WTC11 (cell line): ENCODE data around the gene SGMS1. TPM values are rescaled to one million over a fixed set of nuclear protein-coding genes. Genes with fewer than 3 reads are reported as not detected.
A peak's percentile ranks its signal among the peaks of the same experiment; 100 is the strongest.

ENCODE experiments used
- ATAC-seq: fragments of 200-7000 bp; cut with Tn5 transposase; 2 replicates; pipeline ENCODE4 v1.10.0; 2021; ENCODE audit warnings: mild to moderate bottlenecking, moderate library complexity
- CTCF ChIA-PET: fragments of 300-600 bp; sonication (Branson Sonifier 250); formaldehyde crosslinking; loops from one replicate; lab custom pipeline; 2021; ENCODE audit warnings: antibody characterized with exemption; lab: Charles Lee
- POLR2A ChIA-PET: fragments of 350-600 bp; sonication (Branson Sonifier 250); formaldehyde crosslinking; loops from one replicate; lab custom pipeline; 2021; ENCODE audit warnings: antibody characterized with exemption; lab: Charles Lee
- DNase-seq: peaks from one replicate; pipeline ENCODE4 v3.0.0; 2021; ENCODE audit warnings: low spot score
- H3K27ac Mint-ChIP-seq: 2 replicates; pipeline ENCODE4 v1.8.0; 2021; ENCODE audit warnings: mixed read lengths
- H3K27me3 Mint-ChIP-seq: 2 replicates; pipeline ENCODE4 v1.8.0; 2021; ENCODE audit warnings: low read depth, mild to moderate bottlenecking, moderate library complexity, mixed read lengths
- H3K36me3 Mint-ChIP-seq: 2 replicates; pipeline ENCODE4 v1.8.0; 2021; ENCODE audit warnings: mixed read lengths
- H3K4me1 Mint-ChIP-seq: 2 replicates; pipeline ENCODE4 v1.8.0; 2022; ENCODE audit warnings: mixed read lengths
- H3K4me3 Mint-ChIP-seq: 2 replicates; pipeline ENCODE4 v1.8.0; 2021; ENCODE audit warnings: mild to moderate bottlenecking, moderate library complexity, mixed read lengths
- H3K9me3 Mint-ChIP-seq: 2 replicates; pipeline ENCODE4 v1.8.0; 2021; ENCODE audit warnings: mixed read lengths
- ARID4B ChIP-seq: sonication (generic); formaldehyde crosslinking; IDR thresholded peaks from 2 replicates; pipeline ENCODE4 v1.8.0; 2023; ENCODE audit warnings: missing genetic modification reagents, mild to moderate bottlenecking, borderline replicate concordance
- CREM ChIP-seq: sonication (generic); formaldehyde crosslinking; IDR thresholded peaks from 2 replicates; pipeline ENCODE4 v1.8.1; 2022; ENCODE audit warnings: mild to moderate bottlenecking, missing genetic modification reagents, moderate library complexity
- E2F5 ChIP-seq: sonication (generic); formaldehyde crosslinking; IDR thresholded peaks from 2 replicates; pipeline ENCODE4 v1.8.1; 2022; ENCODE audit warnings: mild to moderate bottlenecking, moderate library complexity, missing genetic modification reagents
- FOXP1 ChIP-seq: sonication (generic); formaldehyde crosslinking; IDR thresholded peaks from 2 replicates; pipeline ENCODE4 v1.8.0; 2022; ENCODE audit warnings: missing genetic modification reagents, mild to moderate bottlenecking, moderate library complexity, borderline replicate concordance
- GRHL2 ChIP-seq: fragments of 250-450 bp; sonication (Bioruptor Pico); IDR thresholded peaks from 2 replicates; pipeline ENCODE4 v1.8.0; 2022; ENCODE audit warnings: mild to moderate bottlenecking, moderate library complexity; ENCODE audit not compliant: insufficient replicate concordance, severe bottlenecking
- HMGXB4 ChIP-seq: sonication (generic); formaldehyde crosslinking; IDR thresholded peaks from 2 replicates; pipeline ENCODE4 v1.8.1; 2023; ENCODE audit warnings: mild to moderate bottlenecking, moderate library complexity, missing genetic modification reagents
- SP1 ChIP-seq: sonication (generic); formaldehyde crosslinking; conservative IDR thresholded peaks from 2 replicates; pipeline ENCODE4 v1.8.1; 2022; ENCODE audit warnings: missing genetic modification reagents
- TEAD1 ChIP-seq: sonication (generic); formaldehyde crosslinking; IDR thresholded peaks from 2 replicates; pipeline ENCODE4 v1.8.0; 2022; ENCODE audit warnings: mild to moderate bottlenecking, missing genetic modification reagents
- ZNF121 ChIP-seq: sonication (generic); formaldehyde crosslinking; IDR thresholded peaks from 2 replicates; pipeline ENCODE4 v1.8.0; 2023; ENCODE audit warnings: missing genetic modification reagents
- ZNF423 ChIP-seq: fragments of 250-450 bp; sonication (Bioruptor Pico); IDR thresholded peaks from 2 replicates; pipeline ENCODE4 v2.1.2; 2022; ENCODE audit warnings: mild to moderate bottlenecking, moderate library complexity
- ZNF512 ChIP-seq: sonication (generic); formaldehyde crosslinking; IDR thresholded peaks from 2 replicates; pipeline ENCODE4 v1.8.1; 2022; ENCODE audit warnings: missing genetic modification reagents, borderline replicate concordance
- ZNF532 ChIP-seq: fragments of 250-450 bp; sonication (Bioruptor Pico); IDR thresholded peaks from 2 replicates; pipeline ENCODE4 v1.9.0; 2021; ENCODE audit warnings: mild to moderate bottlenecking, borderline replicate concordance
- total RNA-seq: library from RNA; stranded (reverse); gene quantifications from 3 replicates; pipeline ENCODE4 v1.2.3, GENCODE V29; 2021

SGMS1 gene
- total RNA-seq, 1 experiment from 2014 or later, result 13.2 TPM

- H3K4me1 Mint-ChIP-seq, result peaks cover 51% of the 10 kb centered on the region
- no peak for TF ChIP-seq ZNF121 (CRISPR knock-in tag)
- TF ChIP-seq GRHL2 (CRISPR knock-in tag), result no peak
- no peak for TF ChIP-seq TEAD1
- TF ChIP-seq ARID4B (CRISPR knock-in tag), result 0 out of 2 replicates have a peak, but pooled peaks have one; percentile 47
- TF ChIP-seq SP1 (CRISPR knock-in tag), result 0 out of 2 replicates have a peak, but pooled peaks have one; percentile 32
- peak; percentile 44; the same call in 1 of the 2 replicates for TF ChIP-seq FOXP1
- no peak for TF ChIP-seq ZNF532 (CRISPR knock-in tag)
- TF ChIP-seq E2F5, result 0 out of 2 replicates have a peak, but pooled peaks have one; percentile 49
- TF ChIP-seq ZNF423, result peak; percentile 28; the same call in 1 of the 2 replicates
- TF ChIP-seq CREM, result 0 out of 2 replicates have a peak, but pooled peaks have one; percentile 36
- TF ChIP-seq HMGXB4, result peak; percentile 85
- no peak for TF ChIP-seq ZNF512 (CRISPR knock-in tag)
- TF ChIP-seq, all 79 proteins: peak for 7
- POLR2A ChIA-PET, result no interaction called here
- no peaks in the 10 kb centered on the region for H3K9me3 Mint-ChIP-seq
- CTCF ChIA-PET, result interaction anchor here (0.9 to 4.0 kb wide), 8 partner anchors 9 to 202 kb away, joined by 3 to 29 read pairs (median 4); no protein-coding TSS in a partner anchor
- ATAC-seq (peak; percentile 84), DNase-seq (peak; percentile 73)
- H3K4me3 Mint-ChIP-seq, result peak overlapping the region; percentile 72
- H3K27ac Mint-ChIP-seq, result peak overlapping the region; percentile 22; the same call in 1 of the 2 replicates
- no peaks in the 10 kb centered on the region for H3K27me3 Mint-ChIP-seq
- H3K36me3 Mint-ChIP-seq, result no peaks in the 10 kb centered on the region
Measured at GRCh38 chr10:50417886-50418830, 205.6 kb downstream of the SGMS1 start.
